HepG2 (cell line): ENCODE results near the gene CTF1. TPM values are rescaled to one million over a fixed set of nuclear protein-coding genes. Genes with fewer than 3 reads are reported as not detected.
A peak's percentile ranks its signal among the peaks of the same experiment; 100 is the strongest.

Source experiments
- FOXM1 ChIP-seq: sonication (generic); formaldehyde crosslinking; IDR thresholded peaks from 2 replicates; pipeline ENCODE4 v1.5.0; 2020; ENCODE audit warnings: missing genetic modification reagents
- HNRNPUL1 ChIP-seq: fragments of 200-400 bp; formaldehyde crosslinking; IDR thresholded peaks from 2 replicates; pipeline ENCODE4 v1.6.1; 2017; ENCODE audit warnings: low read depth, mild to moderate bottlenecking, low read length, moderate library complexity
- ISX ChIP-seq: sonication (generic); formaldehyde crosslinking; conservative IDR thresholded peaks from 2 replicates; pipeline ENCODE4 v1.5.0; 2020; ENCODE audit warnings: missing genetic modification reagents
- KDM3A ChIP-seq: IDR thresholded peaks from 2 replicates; pipeline ENCODE4 v1.6.1; 2018; ENCODE audit warnings: low read depth, missing compliant biosample characterization
- KLF11 ChIP-seq: IDR thresholded peaks from 2 replicates; pipeline ENCODE4 v1.6.1; 2016; ENCODE audit warnings: missing compliant biosample characterization
- MIER3 ChIP-seq: IDR thresholded peaks from 2 replicates; pipeline ENCODE4 v1.6.1; 2016; ENCODE audit warnings: missing compliant biosample characterization, borderline replicate concordance
- NFATC3 ChIP-seq: sonication (generic); formaldehyde crosslinking; IDR thresholded peaks from 2 replicates; pipeline ENCODE4 v1.5.1; 2020; ENCODE audit warnings: mild to moderate bottlenecking, missing genetic modification reagents
- NPAS2 ChIP-seq: sonication (generic); formaldehyde crosslinking; IDR thresholded peaks from 2 replicates; pipeline ENCODE4 v1.8.0; 2022; ENCODE audit warnings: mild to moderate bottlenecking, missing genetic modification reagents, borderline replicate concordance
- NR1H2 ChIP-seq: sonication (generic); formaldehyde crosslinking; IDR thresholded peaks from 2 replicates; pipeline ENCODE4 v1.8.1; 2022; ENCODE audit warnings: low read depth, missing genetic modification reagents, borderline replicate concordance
- RBFOX2 ChIP-seq: fragments of 200-400 bp; formaldehyde crosslinking; IDR thresholded peaks from 2 replicates; pipeline ENCODE4 v1.6.1; 2017; ENCODE audit warnings: low read depth, mild to moderate bottlenecking, low read length
- REPIN1 ChIP-seq: sonication (generic); formaldehyde crosslinking; IDR thresholded peaks from 2 replicates; pipeline ENCODE4 v1.8.0; 2022; ENCODE audit warnings: missing genetic modification reagents, low read depth, mild to moderate bottlenecking, borderline replicate concordance
- RFXAP ChIP-seq: sonication (generic); formaldehyde crosslinking; IDR thresholded peaks from 2 replicates; pipeline ENCODE4 v1.4.0; 2020; ENCODE audit warnings: missing genetic modification reagents, borderline replicate concordance
- TAF15 ChIP-seq: fragments of 200-400 bp; formaldehyde crosslinking; IDR thresholded peaks from one replicate; pipeline ENCODE4 v1.6.1; 2018; ENCODE audit warnings: mild to moderate bottlenecking, low read depth, low read length; ENCODE audit not compliant: poor library complexity, severe bottlenecking
- TEAD2 ChIP-seq: sonication (generic); formaldehyde crosslinking; IDR thresholded peaks from 2 replicates; pipeline ENCODE4 v1.9.0; 2021; ENCODE audit warnings: missing genetic modification reagents
- ZFP36 ChIP-seq: fragments of 150-350 bp; IDR thresholded peaks from 2 replicates; pipeline ENCODE4 v1.6.1; 2018; ENCODE audit warnings: borderline replicate concordance, low read length, low read depth; ENCODE audit not compliant: partially characterized antibody
- ZFP62 ChIP-seq: sonication (generic); formaldehyde crosslinking; IDR thresholded peaks from 2 replicates; pipeline ENCODE4 v1.4.0; 2020; ENCODE audit warnings: missing genetic modification reagents
- ZFX ChIP-seq: sonication (generic); formaldehyde crosslinking; IDR thresholded peaks from 2 replicates; pipeline ENCODE4 v1.4.0; 2020; ENCODE audit warnings: mild to moderate bottlenecking, low read depth, missing genetic modification reagents, moderate library complexity
- ZIK1 ChIP-seq: sonication (generic); formaldehyde crosslinking; IDR thresholded peaks from 2 replicates; pipeline ENCODE4 v1.5.0; 2020; ENCODE audit warnings: mild to moderate bottlenecking, low read depth, missing genetic modification reagents, borderline replicate concordance
- ZNF12 ChIP-seq: sonication (generic); formaldehyde crosslinking; IDR thresholded peaks from 2 replicates; pipeline ENCODE4 v1.5.0; 2020; ENCODE audit warnings: missing genetic modification reagents
- ZNF3 ChIP-seq: IDR thresholded peaks from 2 replicates; pipeline ENCODE4 v1.7.0; 2017; ENCODE audit warnings: inconsistent platforms
- ZNF780A ChIP-seq: sonication (generic); formaldehyde crosslinking; IDR thresholded peaks from 2 replicates; pipeline ENCODE4 v1.8.0; 2022; ENCODE audit warnings: mild to moderate bottlenecking, missing genetic modification reagents, moderate library complexity
- polyA plus RNA-seq, 8 experiments: library from polyadenylated mRNA; depleted of rRNA in 3 of 8; stranded (reverse) in 7 of 8; unstranded in 1 of 8; fragments of >200 nt; fragmentation: Illumina TruSeq in 4 of 8; extraction: Trizol in 4 of 8; gene quantifications; 2 replicates each; pipeline versions ENCODE4 v1.2.1 to v1.2.3, GENCODE V29; 2011 to 2016; ENCODE audit warnings: low read depth in 4 of 8, missing spikeins in 1 of 8, mixed read lengths in 1 of 8; ENCODE audit not compliant: insufficient read depth in 1 of 8
- total RNA-seq, 5 experiments: library from RNA; depleted of rRNA; stranded (reverse); fragments of >200 nt; fragmentation: Illumina TruSeq; extraction: Trizol; gene quantifications; 2 replicates each; pipeline ENCODE4 v1.2.3, GENCODE V29; 2016; ENCODE audit warnings: low read depth in 1 of 5
- TF ChIP-seq, protein P1 (sequence below): conservative IDR thresholded peaks from 2 replicates; pipeline ENCODE4 v1.6.1; 2018; ENCODE audit warnings: missing genetic modification reagents
- TF ChIP-seq, protein P2 (sequence below): IDR thresholded peaks from 2 replicates; pipeline ENCODE4 v1.6.1; 2016; ENCODE audit warnings: missing compliant biosample characterization, missing genetic modification reagents, borderline replicate concordance
- TF ChIP-seq, protein P3 (sequence below): sonication (generic); formaldehyde crosslinking; IDR thresholded peaks from 2 replicates; pipeline ENCODE4 v1.5.0; 2020; ENCODE audit warnings: mild to moderate bottlenecking, missing genetic modification reagents

The CTF1 gene
- total and polyA plus RNA-seq, 2 of the 13 experiments (the other 11 are each of a cell fraction or from before 2014, with no cell fraction given), result 0.13 to 1.8 TPM

DNA sequence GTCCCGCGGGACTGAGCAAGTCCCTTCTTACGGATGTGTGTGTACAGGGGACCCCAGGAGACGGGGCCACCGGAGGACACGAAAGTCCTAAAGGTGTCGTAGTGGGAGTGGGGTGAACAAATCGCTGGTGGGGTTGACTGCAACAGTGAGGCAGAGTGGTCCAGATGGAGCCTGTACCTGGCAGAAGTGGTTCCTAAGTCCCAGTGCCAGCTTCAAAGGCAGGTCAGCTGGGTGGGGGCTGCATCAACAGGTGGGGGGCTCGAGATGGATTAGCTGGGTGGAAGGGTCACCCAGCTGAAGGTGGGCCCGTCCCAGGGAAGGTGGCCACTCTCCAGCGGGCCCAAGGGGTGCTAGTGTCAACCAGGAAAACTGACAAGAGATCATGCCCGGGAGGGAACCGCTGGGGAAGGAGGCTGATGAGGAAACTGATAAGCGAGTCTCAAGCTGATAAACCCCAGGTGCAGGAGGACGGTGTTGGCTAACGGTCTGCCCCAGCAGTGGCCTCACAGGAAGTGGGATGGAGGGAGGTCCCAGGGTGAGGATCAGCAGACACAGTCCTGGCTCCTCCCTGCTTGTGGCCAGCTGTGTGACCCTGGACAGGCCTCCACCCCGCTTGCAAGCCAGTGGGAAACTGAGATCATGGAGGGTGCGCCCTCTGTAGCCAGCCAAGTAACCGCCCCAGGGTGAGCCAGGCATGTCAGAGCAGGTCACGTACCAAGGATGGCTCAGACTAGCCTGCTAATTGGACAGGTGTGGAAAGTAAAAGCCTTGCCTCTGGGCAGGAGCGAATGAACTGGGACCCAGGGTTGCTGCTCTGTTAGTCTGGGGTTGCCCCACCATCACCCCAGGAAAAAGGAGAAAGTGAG, 53.5 kb downstream of the CTF1 start (continued):
- TF ChIP-seq TAF15 (no peak), REPIN1 (CRISPR knock-in tag) (peak; percentile 90), NR1H2 (CRISPR knock-in tag) (peak; percentile 28; the same call in 1 of the 2 replicates), ZIK1 (peak; percentile 43; the same call in 1 of the 2 replicates), ZNF12 (CRISPR knock-in tag) (peak; percentile 30; the same call in 1 of the 2 replicates), ZFP62 (CRISPR knock-in tag) (no peak), RFXAP (peak; percentile 77; the same call in 1 of the 2 replicates), HNRNPUL1 (no peak), ISX (CRISPR knock-in tag) (no peak), MIER3 (CRISPR knock-in tag) (peak; percentile 87), ZFX (CRISPR knock-in tag) (peak; percentile 89), TEAD2 (no peak), FOXM1 (CRISPR knock-in tag) (no peak), NPAS2 (CRISPR knock-in tag) (0 out of 2 replicates have a peak, but pooled peaks have one; percentile 25), NFATC3 (CRISPR knock-in tag) (no peak), ZFP36 (no peak), KDM3A (CRISPR knock-in tag) (peak; percentile 90), ZNF780A (CRISPR knock-in tag) (peak; percentile 46; the same call in 1 of the 2 replicates), KLF11 (CRISPR knock-in tag) (peak; percentile 85; the same call in 1 of the 2 replicates), RBFOX2 (peak; percentile 68), ZNF3 (CRISPR knock-in tag) (no peak)
- TF ChIP-seq, protein P1, sequence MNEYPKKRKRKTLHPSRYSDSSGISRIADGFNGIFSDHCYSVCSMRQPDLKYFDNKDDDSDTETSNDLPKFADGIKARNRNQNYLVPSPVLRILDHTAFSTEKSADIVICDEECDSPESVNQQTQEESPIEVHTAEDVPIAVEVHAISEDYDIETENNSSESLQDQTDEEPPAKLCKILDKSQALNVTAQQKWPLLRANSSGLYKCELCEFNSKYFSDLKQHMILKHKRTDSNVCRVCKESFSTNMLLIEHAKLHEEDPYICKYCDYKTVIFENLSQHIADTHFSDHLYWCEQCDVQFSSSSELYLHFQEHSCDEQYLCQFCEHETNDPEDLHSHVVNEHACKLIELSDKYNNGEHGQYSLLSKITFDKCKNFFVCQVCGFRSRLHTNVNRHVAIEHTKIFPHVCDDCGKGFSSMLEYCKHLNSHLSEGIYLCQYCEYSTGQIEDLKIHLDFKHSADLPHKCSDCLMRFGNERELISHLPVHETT (CRISPR knock-in tag), result peak; percentile 71
- TF ChIP-seq, protein P2, sequence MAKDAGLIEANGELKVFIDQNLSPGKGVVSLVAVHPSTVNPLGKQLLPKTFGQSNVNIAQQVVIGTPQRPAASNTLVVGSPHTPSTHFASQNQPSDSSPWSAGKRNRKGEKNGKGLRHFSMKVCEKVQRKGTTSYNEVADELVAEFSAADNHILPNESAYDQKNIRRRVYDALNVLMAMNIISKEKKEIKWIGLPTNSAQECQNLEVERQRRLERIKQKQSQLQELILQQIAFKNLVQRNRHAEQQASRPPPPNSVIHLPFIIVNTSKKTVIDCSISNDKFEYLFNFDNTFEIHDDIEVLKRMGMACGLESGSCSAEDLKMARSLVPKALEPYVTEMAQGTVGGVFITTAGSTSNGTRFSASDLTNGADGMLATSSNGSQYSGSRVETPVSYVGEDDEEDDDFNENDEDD, result peak; percentile 65; the same call in 1 of the 2 replicates
- TF ChIP-seq, protein P3, sequence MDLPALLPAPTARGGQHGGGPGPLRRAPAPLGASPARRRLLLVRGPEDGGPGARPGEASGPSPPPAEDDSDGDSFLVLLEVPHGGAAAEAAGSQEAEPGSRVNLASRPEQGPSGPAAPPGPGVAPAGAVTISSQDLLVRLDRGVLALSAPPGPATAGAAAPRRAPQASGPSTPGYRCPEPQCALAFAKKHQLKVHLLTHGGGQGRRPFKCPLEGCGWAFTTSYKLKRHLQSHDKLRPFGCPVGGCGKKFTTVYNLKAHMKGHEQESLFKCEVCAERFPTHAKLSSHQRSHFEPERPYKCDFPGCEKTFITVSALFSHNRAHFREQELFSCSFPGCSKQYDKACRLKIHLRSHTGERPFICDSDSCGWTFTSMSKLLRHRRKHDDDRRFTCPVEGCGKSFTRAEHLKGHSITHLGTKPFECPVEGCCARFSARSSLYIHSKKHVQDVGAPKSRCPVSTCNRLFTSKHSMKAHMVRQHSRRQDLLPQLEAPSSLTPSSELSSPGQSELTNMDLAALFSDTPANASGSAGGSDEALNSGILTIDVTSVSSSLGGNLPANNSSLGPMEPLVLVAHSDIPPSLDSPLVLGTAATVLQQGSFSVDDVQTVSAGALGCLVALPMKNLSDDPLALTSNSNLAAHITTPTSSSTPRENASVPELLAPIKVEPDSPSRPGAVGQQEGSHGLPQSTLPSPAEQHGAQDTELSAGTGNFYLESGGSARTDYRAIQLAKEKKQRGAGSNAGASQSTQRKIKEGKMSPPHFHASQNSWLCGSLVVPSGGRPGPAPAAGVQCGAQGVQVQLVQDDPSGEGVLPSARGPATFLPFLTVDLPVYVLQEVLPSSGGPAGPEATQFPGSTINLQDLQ (CRISPR knock-in tag), result 0 out of 2 replicates have a peak, but pooled peaks have one; percentile 57
